GM18526 (cell line): ENCODE data around the gene AGMO.

Experiments
- POLR2A ChIP-seq: IDR thresholded peaks from 3 replicates; pipeline ENCODE4 v1.6.1; 2011; ENCODE audit not compliant: insufficient read length; ENCODE audit errors: extremely low read depth

AGMO gene

DNA sequence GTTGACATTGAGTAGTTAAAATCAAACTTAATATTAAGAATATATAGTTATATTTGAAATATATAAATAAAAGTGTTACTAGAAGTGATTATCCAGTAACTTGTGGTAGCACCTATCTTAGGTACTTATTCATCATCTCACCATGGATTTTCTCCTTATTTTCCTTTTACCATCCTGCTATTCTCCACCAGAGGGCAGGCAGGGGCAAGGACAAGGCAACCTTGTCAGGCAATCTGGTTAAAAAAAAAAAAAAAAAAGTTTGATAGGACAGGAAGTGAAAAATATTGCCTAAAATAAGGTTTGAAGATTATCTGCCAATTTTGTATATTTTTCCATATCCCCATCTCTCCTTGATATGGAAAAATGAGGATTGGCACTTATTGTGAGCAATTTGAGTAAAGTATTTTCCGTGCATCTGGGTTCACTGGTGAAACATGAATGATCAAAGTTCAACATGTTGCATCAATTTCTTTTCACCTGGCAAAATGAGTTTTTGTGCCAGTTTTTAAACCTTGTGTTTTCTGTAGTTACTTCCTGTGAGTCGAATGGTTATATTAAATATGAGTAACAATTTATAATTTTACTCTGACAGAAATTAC, 256.7 kb downstream of the AGMO start:
- no peak for TF ChIP-seq POLR2A

DNA sequence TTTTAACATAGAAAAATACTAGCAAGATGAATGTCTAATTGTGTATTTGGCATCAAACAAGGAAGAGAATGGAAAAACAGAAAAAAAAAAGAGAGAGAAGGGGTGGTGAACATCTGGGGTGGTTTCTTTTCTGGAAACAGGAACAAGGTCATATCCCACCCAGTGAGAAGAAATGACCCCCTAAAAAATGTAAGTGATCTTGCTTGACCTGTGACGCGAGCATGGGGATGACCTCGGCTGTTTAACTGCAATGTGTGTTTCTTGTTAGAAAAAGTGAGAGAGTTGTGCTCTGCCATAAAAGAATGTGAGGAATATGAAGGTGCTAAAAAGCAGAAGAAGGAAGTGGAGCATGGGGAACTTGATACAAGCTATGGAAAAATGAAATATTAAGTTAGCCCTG, 258.5 kb downstream of the AGMO start:
- TF ChIP-seq POLR2A = no peak

DNA sequence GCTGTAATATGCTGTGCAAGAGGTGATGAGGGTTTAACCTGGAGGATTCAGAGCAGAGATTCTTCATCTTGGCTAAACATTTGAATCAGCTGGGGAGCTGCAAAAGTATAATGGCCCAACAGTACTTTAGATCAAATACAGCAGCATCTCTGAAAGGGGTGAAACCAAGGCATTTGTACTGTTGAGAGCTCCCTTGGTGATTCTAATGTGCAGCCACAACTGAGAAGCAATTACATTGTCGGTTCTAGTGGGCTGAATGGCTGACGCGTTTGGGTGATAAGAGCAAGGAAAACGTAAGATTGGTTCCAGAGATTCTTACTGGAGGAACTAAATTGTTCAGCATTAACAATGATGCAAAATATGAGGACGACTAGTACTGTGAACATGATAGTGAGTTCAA, 269.7 kb downstream of the AGMO start:
- no peak for TF ChIP-seq POLR2A

DNA sequence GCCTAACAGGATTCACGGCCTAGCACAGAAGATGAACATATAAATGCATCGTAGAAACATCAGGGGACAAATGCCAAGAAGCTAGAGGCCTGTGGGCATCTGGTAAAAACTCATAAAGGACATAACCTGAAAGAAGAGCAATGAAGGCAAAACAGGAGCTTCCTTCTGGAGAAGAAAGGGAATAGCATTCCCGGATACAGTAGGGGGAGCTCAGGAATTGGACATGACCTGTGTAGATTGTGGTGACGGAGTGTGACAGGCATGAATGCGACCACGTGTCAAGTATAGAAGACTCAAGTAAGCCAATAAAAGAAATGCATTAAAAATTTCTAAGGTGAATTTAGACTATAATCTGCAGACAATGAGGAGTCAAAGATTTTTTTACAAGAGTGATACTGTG, 270.1 kb downstream of the AGMO start:
- TF ChIP-seq POLR2A = no peak

DNA sequence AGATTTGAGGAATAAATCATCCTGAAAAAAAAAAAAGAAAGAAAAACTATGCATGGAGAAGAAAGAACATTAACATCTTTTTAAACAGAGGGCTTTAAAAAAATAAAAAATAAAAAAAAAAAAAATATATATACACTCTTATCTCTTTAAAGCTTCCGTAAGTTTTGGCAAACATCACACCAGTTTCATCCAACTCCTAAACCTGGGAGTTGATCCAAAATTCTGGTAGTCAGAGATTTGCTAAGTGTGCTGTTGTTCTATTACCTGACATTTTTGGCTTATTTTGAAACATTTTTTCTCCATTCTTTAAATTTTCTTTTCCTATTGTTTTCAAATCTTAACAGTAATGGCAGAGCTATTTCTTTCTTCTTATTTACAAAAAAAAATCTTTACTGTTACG, 273.1 kb downstream of the AGMO start:
- TF ChIP-seq POLR2A = no peak

DNA sequence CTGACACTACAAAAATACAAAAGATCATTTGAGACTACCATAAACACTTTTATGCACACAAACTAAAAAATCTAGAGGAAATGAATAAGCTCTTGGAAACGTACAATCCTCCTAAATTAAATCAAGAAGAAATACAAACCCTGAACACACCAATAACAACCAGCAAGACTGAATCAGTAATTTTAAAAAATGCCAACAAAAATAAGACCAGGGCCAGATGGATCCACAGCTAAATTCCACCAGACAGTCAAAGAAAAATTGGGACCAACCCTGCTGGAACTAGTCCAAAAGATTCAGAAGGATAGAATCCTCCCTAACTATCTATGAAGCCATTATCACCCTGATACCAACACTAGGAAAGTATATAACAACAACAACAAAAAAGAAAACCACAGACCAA, 277.4 kb downstream of the AGMO start:
- TF ChIP-seq POLR2A = no peak

DNA sequence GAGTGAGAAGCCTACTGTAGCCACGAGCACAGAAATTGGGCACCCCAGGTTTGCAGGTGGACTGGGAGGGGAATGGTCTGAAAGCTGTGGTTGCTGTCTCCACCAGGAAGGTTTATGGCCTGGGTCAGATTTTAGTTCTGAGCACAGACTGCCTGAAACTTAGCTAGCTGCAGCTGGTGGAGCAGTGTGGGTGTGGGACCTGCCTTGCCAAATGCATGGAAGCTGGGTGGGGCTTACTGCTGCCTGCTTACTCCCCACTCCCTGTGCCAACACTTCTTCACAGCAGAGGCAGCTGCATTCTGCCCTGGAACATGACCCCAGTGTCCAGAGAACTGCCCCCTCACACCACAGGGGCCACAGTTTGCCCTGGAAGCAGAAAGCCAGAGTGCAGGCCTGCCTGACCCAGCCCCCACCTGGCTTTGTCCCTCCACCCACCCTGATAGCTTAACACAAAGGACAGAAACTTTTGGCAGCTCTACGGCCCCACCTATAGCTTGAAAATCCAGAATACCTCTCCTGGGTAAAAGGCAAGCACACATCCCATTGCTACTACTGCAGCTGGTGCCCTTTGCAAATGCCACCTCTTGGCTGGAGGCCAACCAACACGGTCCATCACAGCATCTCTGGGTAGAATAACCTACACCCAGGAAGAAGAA, 281.6 kb downstream of the AGMO start:
- TF ChIP-seq POLR2A = no peak

DNA sequence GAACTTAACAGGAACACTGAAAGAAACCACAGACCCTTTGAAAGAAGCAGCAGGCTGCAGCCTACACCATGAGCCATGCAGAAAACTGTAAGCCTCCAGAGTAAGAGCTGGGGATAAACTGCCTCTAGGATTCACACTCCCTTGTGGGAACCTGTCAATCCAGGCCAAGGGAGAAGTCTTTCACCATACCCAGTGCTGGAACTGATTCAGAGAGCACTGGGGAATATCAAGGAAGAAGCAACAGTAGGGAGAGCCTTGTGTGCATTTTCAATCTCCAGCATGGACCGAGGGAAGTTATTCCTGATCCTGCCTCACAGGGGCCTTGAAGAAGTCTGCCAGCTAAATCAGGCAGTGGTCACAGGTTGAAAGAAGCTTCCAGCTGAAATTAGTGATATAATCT, 282.2 kb downstream of the AGMO start:
- TF ChIP-seq POLR2A = no peak

DNA sequence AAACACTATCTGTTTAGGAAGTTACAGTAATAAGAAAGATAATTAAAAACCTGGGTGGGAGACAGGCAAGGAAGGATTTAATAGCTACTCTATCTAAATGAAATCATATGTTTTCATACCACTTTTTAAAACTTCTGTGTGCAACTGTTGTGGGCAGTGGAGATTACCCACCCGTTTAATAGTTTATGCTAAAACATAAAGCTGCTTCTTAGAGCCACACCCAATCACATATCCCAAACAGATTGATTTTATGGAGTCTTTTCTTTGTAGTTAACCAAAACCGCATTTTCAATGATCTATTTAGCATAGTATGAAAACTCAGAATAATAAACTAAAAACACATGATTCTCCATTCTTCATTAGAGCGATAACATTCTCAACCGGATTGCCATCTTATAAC, 304.1 kb downstream of the AGMO start:
- no peak for TF ChIP-seq POLR2A

DNA sequence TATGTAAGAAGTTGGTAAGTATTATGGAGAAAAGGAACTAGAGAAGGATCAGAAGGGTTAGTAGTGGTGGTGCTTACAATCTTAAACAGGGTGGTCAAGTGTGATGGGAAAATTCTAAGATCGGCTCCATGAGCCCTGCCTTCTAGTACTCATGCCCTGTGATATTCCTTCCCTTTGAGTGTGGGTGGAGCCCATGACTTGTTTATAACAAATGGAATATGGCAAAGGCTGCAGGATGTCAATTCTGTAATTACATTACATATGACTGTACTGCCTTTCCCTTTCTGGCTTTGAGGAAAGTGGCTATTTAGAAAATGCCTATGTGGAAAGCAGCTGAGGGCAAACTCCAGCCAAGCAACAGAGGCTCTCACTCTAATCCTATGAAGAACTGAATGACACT, 309.6 kb downstream of the AGMO start:
- no peak for TF ChIP-seq POLR2A

DNA sequence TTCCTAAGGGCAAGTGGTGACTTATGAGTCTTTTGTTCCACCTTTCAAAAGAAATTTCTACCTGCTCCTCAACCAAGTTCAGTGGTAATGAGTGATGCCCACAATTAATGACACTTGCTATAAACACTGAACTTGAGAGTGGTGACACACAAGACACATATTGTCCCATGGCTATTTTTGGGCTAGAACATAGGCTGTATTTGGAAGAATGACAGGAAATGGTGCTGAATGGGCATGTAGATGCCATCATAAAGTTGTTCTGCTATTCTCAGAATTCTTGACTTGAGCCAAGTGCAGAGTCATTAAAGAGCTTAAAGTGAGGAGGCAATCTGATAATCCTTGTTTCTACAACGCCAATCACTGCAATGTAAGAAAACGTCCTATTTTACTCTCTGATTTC, 313.3 kb downstream of the AGMO start:
- no peak for TF ChIP-seq POLR2A

DNA sequence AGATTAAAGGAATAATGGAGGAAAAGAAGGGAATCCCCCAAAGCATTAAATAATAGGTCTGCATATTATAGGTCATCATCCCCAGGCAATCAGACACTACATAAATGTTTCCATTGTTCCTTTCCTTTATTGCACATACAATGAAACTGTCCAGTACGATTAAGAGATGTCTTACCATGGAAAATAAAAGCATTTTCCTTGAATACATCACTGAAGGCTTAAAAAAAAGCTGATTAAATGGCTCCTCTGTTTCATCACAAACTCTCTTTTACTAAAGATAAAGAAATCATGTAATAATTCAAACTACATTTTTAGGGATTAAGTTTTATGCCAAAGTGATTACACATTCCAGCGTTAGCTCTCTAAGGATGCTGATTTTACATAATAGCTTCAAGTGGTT, 316.0 kb downstream of the AGMO start:
- no peak for TF ChIP-seq POLR2A

DNA sequence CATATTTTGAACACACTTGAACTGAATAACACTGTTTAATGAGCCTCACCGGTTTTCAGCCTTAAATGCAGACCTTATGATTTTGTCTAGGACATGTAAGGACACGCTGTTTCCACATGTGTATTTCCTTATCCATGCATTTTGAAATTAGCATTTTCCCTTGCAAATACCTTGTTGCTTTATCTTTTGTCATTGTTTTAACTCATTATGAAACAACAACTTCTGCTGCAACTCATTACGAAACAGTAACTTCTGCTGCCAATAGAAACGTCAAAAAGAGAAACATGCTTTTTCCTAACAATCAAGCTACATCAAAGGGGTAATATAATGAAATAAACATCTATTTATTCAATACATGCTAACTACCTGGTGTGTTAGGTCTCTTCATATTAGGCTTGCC, 322.0 kb downstream of the AGMO start:
- TF ChIP-seq POLR2A = no peak

DNA sequence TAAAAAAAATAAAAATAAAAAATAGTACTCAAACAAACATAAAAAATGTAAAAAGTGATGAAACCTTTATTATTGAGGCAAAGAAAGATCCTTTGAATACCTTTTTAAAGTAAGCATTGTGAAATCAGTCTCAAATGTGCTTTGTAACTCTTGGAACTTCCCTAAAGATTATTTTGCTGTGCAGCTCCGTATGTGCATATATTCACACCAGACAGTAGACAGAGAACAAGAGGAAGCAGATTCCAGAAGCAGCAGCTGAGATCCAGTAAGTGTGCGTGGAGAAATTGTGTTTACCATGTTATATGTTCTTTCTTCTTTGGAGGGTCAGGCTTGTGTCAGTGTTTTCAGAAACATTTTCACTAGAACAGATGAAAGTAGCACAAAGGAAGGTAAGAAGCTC, 324.9 kb downstream of the AGMO start:
- no peak for TF ChIP-seq POLR2A

DNA sequence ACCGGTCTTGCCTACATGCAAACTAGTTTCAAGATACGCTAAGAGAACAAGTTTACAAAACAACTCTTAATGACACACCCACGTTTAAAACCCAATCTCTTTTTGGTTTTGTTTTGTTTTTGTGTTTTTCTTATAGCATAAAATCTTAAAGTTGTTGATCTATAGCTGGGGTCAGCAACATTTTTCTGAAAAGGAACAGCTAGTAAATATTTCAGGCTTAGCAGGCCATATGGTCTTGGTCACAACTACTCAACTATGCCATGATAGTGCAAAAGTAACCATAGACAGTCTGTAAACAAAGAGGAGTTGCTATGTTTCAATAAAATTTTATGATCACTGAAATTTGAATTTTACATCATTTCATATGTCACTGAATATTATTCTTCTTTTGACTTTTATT, 327.4 kb downstream of the AGMO start:
- TF ChIP-seq POLR2A = no peak

DNA sequence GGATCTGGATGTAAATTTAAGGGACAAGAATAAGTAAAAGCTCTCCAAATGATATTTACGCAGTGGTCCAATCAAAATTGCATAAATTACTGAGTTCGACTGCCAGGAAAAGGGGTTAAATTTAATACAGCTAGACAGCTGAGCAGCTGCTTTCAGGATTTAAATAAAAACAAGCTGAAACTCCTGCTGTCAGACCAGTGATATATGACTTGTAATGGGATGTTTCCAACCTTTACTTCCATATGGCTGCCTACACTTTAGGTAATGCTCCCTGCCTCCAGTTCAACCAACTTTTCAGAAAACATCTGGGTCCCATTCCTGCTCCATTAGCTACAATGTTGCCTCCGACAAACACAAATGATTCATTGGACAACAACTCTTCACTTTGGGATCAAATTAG, 333.0 kb downstream of the AGMO start:
- TF ChIP-seq POLR2A = no peak

DNA sequence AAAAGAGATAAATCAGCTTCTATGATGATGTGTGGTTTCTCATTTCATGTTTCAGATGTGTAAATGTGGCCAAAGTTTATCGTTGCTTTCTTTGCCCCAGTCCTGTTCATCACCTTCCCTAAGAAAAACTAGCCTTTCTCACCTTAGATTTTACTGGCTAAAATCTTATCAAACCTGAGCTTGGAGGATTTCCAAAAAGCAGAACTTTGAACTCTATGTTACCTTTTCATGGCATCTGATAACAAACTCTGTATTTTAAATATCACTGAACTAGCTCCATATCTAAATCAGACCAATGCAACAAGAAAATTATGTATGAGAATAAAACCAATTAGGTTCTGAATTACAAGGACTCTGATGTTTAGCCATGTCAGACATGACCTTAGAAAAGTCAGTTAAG, 335.8 kb downstream of the AGMO start:
- no peak for TF ChIP-seq POLR2A
